GM18907 (cell line): Measurements from ENCODE around the gene TXNDC2.

Experiments
- ATAC-seq: cut with Tn5 transposase; IDR thresholded peaks from one replicate; pipeline ENCODE4 v1.9.1; 2021; ENCODE audit warnings: mild to moderate bottlenecking, moderate library complexity; ENCODE audit not compliant: unreplicated experiment

TXNDC2 gene

DNA sequence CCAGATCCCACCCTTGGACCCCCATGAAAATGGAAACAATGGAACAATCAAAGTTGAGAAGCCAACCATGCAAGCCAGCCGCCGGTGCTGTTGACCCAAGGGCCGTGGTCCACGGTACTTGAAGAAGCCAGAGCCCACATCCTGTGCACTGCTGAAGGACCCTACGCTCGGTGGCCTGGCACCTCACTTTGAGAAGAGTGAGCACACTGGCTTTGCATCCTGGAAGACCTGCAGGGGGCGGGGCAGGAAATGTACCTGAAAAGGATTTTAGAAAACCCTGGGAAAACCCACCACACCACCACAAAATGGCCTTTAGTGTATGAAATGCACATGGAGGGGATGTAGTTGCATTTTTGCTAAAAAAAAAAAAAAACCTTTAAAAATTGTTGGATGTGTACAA lies 26.5 kb upstream of the TXNDC2 start:
- no peak for ATAC-seq

DNA sequence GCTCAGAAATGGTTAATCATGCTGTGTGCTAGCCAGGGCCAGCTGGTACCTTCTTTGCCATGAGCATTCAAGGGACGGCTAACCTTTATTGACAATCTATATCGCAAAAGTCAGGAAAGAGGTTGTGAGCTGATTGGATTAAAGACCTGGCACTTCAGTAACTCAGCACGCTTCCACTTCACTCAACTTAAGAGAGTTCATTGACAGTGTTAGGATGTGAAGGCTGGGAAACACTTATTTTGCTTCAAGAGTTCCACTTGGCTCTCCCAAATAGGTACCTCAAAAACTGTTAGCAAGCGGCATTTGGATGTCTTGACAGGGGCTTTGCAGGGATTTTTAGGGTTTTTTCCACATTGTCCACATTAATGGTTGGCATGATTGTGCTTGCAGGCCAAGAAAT lies 25.1 kb upstream of the TXNDC2 start:
- peak; percentile 8 for ATAC-seq

DNA sequence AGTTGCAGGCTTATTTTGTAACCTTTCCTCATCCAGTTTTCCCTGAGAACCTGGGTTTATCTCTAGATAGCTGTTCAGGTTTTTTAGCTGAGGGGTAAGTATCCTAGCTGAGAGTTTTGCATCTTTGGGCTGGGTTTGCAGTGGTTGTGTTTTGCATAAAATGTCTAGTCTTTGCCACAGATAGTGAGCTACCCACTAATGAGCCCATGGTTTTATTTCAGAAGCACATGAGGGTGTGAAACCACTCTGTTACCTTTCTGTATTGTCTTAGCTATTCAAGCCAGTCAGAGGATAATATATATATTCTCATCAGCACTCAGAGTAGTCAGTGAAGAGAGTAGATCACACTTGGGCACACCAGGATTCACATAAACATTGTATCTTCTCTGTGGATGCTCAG lies 24.6 kb upstream of the TXNDC2 start:
- peak; percentile 88 for ATAC-seq

DNA sequence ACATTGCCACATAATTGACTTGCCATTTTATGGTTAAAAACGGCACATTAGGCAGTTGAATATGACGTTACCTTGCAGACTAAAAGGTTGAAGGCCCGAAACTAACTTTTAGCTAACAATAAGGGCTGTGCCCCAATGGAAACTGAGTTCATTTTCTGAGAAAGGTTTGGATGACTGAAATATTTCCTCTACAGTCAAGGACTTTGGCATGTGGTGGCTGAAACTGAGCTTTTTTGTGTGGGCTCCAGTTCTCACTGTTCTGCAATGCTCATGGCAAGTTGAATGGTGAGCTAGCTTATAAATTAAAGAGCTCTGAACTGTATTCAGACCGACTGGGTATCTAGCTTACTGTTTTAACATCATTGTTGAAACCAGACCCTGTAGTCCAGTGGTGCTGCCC lies 23.8 kb upstream of the TXNDC2 start:
- peak; percentile 68 for ATAC-seq

DNA sequence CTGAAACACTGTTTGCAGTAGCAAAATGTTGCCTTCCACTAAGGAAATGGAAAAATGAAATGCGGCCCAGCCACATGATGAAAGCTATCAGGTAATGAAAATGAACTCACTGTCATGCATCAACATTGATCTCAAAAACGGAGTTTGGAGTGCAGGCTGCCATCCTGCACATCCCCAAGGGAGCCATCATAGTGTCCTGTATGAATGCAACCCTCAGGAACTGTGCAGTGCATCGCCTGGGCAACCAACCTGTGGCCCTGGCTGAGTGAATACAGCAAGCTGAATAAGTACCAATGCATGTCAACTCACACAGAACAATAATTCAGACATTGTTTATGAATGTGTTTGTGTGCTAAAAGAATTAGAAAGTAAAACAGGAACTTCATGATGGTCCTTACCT lies 23.1 kb upstream of the TXNDC2 start:
- ATAC-seq: no peak

DNA sequence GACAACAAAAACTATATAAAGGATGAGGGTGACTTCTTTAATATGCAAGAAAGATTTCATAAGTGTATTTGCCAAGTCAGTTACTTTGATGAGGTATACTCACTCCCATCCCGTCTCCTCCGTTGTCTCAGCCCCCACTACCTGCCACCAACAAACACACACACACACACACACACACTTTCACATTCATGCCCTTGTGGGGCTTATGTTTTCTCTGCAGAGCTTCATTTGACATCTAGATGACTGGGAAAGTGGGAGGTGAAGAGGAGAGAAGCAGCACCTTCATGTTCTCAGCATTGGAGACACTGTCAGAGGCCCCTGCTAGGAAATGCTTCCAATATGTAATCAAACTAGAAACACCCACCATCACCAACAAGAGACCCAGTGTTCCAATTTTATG lies 22.5 kb upstream of the TXNDC2 start:
- no peak for ATAC-seq

DNA sequence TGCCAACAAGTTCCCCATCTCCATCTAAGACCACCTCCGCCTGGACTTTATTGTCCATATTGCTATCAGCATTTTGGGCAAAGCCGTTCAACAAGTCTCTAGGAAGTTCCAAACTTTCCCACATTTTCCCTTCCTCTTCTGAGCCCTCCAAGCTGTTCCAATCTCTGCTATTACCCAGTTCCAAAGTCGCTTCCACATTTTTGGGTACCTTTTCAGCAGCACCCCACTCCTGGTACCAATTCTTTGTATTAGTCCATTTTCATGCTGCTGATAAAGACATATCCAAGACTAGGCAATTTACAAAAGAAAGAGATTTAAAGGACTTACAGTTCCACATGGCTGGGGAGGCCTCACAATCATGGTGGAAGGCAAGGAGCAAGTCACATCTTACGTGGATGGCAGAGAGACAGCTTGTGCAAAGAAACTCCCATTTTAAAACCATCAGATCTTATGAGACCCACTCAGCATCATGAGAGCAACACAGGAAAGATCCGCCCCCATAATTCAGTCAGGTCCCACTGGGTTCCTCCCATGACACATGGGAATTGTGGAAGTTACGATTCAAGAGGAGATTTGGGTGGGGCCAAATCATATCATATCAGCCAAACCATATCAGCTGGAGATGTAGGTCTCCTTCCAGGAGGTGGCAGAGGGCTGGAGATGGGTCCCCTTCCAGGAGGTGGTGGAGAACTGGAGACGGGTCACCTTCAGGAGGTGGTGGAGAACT lies 19.8 kb upstream of the TXNDC2 start:
- ATAC-seq: no peak

DNA sequence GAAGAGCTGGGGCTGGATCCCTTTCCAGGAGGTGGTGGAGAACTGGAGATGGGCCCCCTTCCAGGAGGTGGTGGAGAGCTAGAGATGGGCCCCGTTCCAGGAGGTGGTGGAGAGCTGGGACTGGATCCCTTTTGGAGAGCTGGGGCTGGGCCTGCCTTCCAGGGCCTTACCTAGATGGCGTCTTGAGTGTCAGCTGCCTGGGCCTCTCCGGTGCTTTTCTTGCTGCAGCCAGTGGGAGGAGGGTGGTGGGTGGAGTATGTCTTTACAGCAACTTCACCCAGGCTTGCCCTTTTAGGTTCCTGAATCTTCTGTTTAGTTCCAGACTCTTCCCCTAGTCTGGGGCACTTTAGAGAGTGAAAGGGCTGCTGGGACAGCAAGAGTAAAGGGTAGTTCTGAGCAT lies 19.1 kb upstream of the TXNDC2 start:
- ATAC-seq: no peak

DNA sequence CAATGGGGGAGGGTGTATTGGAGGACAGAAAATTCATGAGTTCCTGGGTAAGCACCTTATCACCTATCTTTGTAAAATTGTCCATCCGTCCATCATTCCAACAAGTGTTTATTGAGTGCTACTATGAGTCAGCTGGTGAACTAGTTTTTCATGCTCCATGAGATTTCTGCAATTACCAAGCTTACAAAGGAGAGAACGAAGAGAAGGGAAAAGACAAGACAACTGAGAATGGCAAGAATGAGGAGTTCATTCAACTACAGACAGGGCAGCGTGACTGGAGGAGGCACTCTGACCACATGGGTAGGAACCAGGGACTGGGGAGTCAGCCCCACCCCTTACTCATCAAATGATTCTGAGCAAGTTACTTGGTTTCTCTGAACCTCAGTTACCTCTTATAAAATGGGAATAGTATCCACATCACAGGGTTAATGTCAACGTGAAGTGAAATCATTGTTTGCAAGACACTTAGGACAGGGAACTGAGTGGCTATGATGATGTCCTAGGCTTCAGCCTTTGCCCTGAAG lies 18.6 kb upstream of the TXNDC2 start:
- ATAC-seq: no peak

DNA sequence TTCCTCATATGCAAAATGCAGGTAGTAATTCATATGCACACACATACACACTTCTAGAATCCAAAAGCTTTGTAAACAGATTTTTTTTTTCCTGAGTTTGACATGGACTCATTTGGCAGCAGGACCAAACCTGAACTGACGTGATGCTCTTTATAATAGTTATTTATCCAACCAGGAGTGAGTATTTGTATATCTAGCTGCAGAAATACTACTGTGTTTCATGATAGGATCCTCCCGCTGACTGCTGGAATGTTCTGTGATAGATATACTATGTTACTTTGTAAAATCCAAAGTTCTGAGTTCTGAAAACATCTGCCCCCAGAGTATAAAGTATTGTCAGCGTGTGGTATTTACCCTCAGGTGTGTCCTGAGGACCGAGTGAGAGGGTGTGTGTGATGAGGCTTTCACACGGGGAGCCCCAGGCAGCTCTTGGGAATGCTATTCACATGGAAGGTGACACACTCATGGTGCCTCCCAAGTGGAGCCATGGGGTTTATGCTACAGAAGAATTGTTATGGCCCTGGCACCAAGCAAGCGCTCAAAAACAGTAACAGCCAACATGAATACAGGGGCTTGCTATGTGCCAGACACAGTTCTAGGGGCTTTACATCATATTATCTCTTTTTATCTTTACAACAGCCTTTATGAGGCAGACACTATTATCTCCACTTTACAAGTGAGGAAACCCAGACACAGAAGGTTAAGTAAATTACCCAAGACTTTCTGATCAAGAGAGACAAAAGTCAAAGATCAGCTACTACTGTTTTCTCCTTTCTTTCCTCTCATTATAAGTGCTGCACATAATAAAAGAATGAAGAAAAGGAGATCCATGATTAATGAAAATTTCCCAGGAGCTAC lies 16.7 kb upstream of the TXNDC2 start:
- no peak for ATAC-seq

DNA sequence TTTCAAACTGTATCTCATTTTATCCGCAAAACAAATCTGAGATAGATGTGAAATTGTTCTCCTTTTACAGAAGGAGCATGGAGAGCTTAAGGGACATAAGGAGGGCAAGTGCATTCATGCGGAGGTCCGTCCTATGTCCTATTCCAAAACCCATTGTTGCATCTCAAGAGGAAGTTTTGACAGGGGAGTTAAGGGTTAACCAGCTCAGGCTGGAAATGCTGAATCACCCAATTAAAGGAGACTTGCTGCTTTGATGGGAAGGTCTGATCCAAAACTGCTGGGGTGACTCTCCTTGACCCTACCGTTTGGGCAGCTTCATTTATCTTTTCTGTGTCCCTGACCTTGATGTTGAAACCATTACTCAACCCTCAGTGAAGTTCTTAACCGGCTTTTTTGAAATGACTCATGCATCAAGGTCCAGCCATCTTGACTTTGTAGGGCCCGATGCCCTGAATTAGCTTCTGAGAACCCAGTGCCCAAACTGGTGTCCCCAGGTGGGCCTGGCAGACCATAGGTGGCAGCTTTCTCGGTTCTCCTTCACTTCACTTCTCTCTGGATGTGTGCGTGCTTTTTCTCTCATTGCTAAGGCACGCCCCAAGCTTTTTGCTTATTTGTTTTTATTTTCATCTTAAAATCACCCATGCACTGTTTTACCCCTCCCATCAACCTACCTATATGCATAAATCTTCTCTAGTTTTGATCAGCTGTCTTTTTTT lies 15.9 kb upstream of the TXNDC2 start:
- ATAC-seq: peak; percentile 65

DNA sequence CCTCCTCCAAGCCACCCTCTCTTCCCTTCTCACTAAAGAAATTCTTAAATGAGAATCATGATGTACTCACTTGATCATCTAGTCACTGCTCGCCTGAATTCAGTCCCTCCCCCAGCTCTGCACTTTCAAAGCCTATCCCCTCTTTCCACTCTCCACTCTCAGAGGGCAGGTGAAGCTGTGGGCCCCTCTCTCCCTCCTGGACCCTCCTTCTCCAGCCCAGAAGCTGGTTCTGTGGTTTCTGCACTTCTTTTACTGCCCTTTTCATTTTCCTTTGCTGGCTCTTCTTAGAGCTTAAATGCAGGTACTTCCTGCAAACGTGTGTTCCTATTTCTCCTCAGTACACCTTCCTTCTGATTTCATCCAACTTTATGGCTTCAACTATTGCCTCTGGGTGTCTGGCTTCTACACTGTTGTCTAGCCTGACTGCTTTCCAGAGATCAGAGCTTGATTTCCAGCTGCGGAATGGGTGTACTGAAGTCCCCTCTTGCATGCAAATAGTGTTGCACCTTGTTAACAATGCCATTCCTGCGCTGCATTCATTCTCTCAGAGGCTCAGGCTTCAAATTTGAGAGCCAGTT lies 15.3 kb upstream of the TXNDC2 start:
- ATAC-seq: no peak

DNA sequence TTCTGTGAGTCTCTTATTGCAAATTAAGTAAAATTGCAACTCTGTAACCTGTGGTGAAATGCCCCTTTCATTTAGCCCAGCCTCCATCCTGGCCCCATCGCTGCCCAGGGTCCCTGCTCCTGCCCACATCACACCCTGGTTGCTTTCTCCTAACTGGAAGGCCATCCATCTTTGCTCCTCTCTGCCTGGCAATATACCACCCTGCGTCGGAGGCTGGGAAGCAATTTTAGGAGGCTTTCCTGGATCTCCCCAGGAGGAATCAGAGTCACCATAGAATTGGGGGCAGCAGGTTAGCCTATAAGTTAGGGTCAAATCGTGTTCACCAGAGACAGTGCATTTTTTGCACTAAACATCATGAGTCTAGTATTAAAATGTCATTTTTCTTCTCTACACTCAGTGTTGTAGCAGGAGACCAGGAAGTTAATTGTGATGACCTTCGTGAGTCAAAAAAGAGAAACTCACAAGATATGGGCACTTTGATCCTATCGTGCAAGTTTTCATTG lies 14.5 kb upstream of the TXNDC2 start:
- ATAC-seq: no peak

DNA sequence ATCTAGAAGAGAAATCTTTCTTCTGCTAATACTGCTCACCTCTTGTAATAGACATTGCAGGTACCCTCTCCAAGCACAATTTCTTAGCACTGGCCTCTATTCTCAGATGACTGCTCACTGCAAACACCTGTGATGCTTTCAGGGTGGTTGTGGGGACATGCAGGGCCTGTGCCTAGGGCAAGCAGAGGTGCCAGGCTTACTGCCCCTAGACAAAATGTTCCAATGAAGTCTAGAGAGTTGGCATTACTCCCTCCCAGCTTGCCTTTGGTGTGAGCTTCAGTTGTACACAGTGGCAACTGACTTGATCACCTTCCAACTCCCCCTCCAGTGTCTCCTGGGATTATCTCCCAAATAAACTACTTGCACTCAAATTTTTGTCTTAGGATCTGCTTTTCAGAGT lies 12.9 kb upstream of the TXNDC2 start:
- no peak for ATAC-seq

DNA sequence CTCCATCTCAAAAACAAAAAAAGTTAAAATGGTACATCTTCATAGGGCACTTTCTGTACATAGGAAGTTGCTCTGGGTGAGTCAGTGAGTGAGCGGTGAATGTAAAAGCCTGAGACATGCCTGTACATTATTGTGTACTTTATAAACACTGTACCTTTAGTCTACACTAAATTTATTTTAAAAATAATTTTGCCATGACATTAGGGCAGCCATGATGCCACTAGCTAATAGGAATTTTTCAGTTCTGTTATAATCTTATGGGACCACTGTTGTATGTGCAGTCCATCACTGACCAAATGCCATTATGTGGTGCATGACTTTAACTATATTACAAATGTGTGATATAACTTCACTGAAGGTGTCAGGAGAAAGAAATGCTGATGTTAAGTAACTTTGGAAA lies 11.0 kb upstream of the TXNDC2 start:
- ATAC-seq: no peak

DNA sequence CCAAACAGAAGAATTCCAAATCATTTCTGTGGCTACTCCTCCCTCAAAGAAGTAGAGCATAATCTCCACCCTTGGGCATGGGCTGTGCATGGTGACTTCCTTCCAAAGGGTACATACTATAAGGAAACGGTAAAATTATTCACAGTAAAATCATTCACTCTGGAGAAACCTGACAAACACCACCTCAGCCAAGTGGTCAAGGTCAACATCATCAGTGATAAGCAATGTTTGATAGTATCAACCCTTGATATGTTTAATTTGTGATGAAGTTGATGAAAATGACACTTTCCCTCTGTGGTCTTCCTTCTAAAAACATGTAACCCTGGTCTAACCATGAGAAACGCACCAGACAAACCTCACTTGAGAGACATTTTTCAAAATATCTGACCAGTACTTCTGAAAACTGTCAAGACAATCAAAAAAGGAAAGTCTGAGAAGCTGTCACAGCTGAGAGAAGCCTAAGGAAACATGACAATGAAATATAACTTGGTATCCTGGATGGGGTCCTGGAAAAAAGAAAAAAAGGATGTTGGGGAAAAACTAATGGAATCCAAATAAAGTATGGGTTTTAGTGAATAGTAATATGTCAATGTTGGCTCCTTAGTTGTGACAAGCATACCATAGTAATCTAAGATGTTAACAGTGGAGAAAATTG lies 9.4 kb upstream of the TXNDC2 start:
- no peak for ATAC-seq

DNA sequence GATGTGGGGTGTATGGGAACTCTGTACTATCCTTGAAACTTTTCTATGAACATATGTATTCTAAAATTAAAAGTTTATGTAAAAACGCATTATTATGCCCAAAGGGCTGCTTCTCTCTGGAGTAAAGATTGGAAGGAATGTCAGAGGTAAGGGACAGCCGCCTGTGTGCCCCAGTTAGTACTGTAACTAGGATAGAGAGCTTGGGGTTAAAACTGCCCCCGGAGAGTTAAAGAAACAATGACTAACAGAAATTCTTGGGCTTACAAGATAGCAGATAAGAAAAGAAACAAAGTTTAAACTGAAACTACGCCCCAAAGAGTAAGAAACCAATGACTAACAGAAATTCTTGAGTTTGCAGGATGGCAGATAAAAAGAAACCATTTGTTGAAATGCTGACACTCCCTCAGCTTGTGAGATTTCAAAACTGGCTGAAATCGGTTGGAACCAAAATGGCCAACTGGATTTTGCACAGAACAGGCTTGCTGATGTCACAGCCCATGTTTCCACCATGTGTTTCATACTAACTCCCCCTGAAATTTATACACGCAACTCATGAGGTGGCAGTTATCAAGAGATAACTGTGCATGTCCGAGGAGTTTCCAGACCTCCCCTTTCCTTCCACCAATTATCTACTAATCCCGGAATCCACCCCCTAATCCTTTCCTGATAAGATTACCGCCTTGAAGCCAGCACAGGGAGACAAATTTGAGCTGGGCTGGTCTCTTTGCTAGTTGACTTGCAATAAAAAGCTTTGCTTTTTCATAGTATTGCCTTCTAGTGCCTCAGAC lies 8.7 kb upstream of the TXNDC2 start:
- ATAC-seq: no peak

DNA sequence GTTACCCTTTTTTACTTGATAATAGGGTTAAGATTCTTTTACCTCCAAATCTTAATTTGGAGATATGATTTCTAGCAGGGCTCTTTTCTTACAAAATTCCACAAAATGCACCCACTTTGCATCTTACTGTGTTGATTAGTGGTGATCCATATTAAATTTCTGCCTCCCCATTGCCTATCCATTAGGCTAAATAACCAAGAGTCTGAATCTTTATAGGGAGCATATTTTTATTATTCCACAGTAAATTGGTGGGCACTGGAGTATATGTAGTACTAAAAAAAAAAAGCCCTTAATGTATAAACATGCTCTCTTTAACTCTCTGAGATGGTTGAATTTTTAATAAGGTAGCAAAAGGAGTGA lies 8.1 kb upstream of the TXNDC2 start:
- no peak for ATAC-seq

DNA sequence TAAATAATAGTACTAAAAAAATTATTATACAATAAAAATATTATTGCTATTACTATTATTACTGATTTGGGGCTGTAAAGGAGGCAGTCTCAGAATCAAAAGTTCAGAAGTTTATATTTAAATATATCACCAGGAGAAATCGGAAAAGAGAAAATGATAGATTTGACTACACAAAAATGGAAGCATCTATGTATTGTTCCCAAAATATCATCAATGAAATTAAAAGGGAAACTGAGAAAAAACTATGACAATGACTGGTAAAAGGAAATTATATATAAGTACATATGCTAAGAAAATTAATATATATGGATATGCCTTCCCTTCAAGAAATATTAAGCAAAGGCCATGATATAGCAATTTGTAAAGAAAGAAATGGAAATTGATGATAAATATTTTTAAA lies 7.7 kb upstream of the TXNDC2 start:
- ATAC-seq: no peak

DNA sequence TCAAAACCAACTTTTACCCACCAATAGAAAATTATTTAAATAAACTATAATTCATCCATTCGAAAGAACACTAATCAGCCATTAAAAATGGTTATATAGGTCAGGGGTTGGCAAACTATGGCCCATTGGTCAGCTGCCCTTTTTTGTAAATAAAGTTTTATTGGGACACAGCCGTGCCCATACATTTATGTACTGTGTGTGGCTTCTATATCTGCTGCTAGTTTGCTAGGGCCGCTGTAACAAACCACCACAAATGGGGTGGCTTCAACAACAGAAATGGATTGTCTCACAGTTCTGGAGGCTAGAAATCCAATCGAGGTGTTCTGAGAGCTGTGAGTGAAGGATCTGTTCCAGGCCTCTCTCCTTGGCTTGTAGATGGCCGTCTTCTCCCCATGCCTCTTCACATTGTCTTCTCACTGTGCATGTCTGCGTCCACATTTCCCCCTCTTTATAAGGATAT lies 7.0 kb upstream of the TXNDC2 start:
- ATAC-seq: no peak
